GM21447 (cell line): ENCODE measurements around the gene UMOD.

Experiments
- ATAC-seq: cut with Tn5 transposase; IDR thresholded peaks from one replicate; pipeline ENCODE4 v1.9.1; 2021; ENCODE audit not compliant: unreplicated experiment

The UMOD gene

DNA sequence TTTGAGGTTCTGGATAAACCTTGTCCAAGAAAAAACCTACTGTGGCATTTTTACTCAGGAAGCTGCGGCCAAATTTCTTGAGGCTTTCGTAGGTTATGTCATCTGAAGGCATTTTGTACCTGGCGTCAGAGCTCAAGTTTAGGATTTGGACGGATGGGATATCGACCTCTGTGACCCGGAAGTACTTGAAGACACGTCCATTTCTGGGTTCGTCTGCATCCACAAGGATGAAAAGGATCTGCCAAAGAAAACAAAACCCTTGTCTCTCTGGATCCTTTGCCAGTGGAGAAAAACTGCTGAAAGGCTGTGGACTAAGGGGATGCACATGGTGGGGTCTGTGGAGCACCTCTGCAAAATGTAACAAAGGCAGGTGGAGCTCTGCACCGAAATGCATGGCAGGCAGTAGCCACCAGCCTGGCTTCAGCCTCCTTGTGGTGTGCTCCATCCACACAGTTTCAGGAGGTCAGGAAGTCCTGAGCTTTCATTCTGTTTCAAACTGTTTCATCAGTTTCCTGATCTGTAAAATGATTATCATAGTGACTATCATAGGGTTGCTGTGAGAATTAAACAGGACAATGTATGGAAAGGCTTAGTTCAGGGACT lies 17.0 kb upstream of the UMOD start:
- no peak for ATAC-seq

DNA sequence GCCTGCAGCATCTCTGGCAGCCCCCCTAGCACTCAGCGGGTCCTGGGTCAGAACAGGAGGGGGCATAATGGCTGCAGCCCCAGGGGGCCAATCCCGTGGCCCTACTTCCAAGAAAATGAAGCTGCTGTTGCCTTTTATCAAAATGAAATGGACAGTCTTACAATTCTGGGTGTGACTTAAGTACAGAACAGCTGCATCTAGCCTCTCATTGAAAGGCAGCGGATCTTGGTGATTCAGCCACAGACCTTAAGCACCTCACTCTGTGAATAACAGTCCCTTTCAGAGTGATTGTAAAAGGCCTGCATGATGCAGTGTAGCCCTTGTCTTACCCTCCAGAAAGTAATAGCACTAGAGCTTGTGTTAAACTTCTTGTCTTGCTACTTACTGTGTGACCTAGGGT lies 11.5 kb upstream of the UMOD start:
- no peak for ATAC-seq

DNA sequence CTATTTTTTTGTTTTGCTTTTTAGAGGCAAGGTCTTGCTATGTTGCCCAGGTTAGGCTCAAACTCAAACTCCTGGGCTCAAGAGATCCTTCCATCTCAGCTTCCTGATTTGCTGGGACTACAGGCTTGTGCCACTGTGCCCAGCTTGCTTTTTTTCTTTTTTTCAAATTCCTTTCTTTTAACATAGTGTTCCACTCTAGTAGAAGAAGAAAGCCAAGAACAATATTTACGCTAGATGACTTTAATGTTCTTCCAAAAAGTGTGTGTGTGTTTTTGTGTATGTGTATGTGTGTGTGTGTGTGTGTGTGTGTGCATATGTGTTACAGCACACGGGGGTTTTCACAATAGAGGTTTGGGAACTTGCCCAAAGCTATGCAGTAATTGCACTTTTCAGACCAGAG lies 10.7 kb upstream of the UMOD start:
- ATAC-seq, result no peak

DNA sequence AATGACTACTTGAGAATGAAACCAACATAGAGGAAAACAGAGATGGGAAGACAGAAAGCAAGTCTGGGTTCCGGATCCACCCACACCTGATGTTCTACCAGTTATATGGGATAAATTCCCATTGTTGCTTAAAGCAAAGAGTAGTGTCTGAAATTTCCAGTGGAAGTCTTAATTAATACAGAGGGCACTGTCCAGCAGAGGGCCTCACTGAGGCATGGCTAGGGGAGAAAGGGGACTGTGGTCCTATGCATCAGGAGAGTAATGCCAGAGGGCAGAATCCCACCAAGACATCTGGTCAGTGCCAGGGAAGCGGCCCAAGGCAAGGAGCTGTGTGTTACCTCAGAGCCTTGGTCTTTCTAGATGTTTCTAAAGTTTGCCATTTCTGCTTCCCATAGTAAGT lies 7.5 kb upstream of the UMOD start:
- ATAC-seq, result no peak

DNA sequence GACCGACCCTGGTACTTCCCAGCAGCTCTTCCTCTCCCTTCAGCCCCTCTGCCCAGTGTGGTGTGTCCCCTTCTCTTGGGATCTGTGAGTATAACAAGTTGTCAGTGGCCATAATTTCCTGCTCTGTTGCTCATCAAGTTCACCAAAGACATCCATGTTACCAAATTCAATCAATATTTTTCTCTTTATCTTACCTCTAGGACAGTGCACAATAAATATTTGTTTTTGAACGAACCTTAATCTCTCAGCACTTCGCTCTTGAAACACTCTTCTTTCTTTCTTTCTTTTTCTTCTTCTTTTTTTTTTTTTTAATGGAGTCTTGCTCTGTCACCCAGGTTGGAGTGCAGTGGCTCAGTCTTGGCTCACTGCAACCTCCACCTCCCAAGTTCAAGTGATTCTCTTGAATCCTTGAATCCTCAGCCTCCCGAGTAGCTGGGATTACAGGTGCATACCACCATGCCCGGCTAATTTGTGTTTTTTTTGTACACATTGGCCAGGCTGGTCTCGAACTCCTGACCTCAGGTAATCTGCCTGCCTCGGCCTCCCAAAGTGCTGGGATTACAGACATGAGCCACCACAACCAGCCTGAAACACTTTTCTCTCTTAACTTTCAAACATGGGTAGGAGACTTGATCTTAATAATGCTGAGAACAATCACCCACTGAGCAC lies 2.7 kb upstream of the UMOD start:
- ATAC-seq, result no peak

DNA sequence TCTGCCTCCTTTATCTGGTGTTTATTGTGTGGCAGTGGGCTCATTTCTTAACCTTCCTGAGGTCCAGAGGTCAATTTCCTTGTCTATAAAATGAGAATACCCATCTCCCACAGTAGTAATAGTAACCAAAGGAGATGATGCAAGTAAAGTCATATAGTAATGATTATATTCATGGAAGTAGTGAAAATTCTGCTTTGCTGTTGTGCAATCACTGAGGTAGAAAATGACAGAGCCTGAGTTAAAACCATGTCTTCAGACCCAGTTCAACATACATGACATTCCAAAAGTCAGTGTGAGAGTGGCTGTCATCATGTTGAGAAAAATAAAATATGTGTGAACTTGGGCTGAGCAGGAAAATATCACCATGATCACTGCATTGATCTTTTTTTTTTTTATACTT lies 864 bp upstream of the UMOD start:
- ATAC-seq, result no peak

DNA sequence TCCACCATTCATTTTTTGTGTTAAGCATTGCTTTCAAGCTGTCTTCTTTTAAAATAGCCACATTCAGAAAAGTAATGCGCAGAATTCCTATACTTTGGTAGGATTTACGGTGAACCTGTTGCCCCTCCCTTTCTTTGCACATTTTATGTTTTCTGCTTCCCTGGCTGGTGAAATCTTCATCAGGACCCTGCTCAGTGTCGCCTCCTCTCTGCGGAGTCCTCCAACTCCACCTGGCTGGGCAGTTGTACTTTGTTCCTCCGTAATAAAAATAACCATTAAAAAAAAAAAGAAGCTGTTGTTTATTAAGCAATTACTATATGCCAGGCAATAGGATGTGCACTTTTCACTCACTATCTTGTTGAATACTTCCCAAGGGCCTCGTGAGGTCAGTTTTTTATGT lies 2.9 kb downstream of the UMOD start:
- no peak for ATAC-seq

DNA sequence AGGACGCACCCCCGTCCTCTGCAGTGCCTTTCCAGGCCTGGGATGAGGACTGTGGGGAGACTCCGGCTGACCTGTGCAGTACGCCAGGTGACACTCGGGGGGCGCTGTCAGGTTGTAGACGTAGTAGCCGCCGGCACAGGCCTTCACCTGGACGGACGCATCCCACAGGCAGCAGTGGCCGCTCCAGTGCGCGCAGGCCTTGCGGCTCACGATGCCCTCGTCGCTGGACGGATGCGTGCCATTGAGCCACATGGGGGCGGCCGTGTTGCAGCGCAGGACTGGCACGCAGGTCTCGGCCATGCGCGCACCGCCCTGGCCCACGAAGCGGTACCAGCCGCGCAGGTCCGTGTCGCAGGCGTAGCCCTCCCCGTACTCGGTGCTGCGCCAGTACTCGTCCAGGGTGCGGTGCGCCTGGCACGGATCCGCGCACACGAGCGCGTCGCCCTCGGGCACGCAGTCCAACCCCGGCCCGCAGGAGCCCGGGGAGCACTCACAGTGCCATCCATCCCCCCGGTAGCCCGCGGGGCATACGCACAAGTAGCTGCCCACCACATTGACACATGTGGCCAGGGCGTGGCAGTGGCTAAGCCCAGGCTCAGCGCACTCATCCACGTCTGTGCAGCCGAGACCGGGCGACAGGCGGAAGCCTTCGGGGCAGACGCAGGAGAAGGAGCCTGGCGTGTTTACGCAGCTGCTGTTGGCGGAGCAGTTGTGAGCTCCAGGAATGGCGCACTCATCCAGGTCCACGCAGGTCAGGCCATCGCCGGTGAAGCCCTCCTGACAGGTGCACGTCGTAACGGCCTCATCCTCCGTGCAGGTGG lies 3.9 kb downstream of the UMOD start:
- ATAC-seq, result no peak

DNA sequence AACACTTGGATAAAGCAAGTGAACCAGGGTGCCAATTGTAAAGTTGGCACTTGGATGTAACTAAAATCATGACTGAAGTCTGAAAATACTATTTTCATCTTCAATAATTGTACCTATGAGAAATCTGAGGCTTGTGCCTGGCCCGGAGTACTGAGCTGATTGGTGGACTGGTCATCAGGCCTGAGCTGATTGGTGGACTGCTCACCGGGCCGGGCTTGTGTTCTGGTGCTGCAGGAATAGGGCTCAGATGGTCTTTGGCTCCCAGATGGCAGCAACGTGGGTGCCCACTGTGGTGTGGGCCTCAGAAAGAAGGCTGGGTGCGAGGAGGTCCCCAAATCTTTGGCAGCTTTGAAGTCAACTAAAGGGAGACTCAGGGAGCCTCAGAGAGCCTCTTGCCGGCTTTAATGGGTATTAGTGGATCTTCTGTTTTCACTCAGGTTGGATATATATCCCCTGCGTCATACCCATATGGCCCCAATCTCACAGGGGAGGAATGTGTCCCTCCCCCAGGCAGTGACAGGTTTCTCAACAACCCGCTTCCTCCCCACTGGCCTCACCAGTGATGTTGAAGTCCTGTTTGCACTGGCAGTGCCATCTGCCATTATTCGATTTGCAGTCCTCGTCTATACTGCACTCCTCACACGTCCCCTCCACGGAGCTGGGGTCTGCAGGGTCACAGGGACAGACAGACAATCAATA lies 4.7 kb downstream of the UMOD start:
- ATAC-seq, result no peak

DNA sequence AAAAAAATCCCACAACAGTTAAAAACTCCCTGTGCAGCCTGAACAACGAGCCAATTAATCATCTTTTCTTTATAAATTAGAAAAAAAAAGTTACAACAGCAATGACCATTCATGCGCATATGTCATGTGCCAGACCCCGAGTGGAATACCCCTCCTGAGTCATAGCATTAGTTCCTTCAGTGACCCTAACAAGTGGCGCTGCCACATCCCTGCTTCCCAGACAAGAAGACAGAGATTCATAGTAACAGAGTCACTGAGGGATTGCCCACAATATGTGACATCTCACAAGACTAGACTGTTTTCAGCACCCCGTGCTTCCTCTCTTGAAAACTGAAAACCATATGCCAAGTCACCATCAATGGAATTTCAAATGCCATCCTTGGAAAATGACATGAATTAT lies 7.9 kb downstream of the UMOD start:
- no peak for ATAC-seq

DNA sequence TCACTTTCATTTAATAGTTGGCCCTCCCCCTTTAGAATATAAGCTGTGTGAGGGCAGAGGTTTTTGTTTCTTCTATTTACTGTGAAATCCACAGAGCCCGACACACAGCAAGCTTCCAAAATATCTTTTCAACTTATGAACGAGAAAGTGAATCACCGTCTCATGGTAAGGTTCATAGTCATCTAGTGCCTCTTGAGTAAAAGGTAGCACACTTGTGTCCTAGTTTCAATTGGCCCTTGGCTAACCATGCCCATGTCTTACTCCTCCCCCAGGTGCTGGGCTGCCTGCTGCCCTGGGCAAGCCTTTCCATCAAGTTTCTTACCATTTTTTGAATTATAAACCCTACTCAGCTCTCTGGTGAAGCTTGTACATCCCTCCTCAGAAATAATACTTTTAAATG lies 12.8 kb downstream of the UMOD start:
- no peak for ATAC-seq

DNA sequence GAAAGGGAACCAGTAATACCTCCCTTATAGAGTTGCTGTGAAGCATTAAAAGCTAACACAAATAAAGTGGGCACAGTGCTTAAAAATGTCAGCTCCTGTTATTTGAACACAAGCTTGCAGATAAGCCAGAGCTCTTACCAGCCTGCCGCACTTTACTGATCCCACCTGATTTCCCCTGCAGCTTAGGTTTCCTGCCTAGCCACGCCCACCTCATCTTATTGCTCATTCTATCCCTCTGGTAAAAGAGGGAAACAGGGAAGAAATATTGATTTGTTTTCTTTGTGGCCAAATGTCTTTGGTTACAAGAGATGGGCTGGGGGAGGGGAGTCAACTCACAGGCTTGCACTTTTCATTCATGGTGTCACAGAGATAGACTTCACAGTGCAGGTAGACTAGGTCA lies 15.6 kb downstream of the UMOD start:
- ATAC-seq, result no peak

DNA sequence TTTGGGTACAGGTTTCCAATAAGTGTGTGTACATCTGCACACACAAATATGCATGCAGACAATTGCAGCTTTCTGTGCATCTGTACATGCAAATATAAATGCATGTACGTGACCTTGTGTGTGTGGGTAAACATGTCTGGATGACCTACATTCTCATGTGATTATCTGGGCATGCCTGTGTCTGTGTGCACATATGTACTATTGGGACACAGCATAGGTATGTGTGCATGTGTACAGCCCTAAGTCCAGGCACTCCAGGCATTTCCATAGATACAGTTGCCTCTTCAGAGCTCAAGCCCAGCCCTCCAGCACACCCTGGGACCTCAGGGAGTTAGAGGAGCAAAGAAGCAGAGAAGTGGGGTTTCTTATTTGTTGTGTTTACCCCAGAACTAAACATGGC lies 18.1 kb downstream of the UMOD start:
- ATAC-seq, result no peak

DNA sequence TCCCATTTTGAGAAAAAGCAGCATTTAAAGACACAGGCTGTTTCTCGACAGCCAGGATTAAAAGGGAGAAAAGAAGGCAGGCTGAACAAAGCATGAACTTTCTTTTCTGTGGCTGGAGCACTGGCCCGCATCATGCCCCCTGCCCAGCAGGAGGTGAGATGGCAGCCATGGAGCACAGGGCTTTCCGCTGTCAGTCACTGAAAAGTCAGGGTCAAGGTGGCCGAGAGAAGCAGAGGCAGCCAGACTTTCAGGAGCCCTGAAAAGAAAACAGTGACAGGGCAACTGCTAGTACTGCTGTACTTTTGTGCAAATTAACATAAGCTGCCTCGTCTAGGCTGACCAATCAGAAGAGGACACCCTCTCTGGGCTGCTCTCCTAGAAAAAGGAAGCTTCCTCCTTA lies 19.4 kb downstream of the UMOD start:
- no peak for ATAC-seq

DNA sequence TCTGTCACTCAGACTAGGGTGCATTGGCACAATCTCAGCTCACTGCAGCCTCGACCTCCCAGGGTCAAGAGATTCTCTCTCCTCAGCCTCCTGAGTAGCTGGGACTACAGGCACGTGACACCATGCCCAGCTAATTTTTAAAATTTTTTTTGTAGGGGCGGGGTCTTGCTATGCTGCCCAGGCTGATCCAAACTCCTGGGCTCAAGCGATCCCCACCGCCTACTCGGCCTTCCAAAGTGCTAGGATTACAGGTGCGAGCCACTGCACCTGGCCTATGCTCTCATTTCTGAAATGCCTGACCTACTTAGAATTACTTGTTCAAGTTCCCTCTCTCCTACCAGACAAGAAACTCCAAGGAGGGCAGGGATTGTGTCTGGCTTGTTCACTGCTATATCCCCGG lies 20.1 kb downstream of the UMOD start:
- ATAC-seq, result no peak

DNA sequence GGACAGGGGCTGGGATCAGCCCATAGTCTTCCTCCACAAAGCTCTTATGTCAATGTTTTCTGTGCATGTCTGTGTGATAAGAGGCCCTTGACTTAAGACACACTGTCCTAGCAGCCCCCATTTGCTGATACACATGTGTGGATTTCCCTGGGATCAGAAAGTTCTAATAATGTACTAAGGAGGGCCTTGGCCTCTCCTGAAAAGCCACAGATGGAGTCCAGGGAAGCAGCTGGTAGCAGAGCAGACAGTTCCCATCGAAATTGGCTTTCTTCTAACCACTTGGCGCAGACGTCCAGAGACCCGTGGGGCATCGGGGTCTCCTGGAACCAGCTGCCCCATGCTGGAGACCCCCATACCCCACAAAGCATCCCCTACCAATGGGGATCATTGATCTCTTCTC lies 20.9 kb downstream of the UMOD start:
- no peak for ATAC-seq

DNA sequence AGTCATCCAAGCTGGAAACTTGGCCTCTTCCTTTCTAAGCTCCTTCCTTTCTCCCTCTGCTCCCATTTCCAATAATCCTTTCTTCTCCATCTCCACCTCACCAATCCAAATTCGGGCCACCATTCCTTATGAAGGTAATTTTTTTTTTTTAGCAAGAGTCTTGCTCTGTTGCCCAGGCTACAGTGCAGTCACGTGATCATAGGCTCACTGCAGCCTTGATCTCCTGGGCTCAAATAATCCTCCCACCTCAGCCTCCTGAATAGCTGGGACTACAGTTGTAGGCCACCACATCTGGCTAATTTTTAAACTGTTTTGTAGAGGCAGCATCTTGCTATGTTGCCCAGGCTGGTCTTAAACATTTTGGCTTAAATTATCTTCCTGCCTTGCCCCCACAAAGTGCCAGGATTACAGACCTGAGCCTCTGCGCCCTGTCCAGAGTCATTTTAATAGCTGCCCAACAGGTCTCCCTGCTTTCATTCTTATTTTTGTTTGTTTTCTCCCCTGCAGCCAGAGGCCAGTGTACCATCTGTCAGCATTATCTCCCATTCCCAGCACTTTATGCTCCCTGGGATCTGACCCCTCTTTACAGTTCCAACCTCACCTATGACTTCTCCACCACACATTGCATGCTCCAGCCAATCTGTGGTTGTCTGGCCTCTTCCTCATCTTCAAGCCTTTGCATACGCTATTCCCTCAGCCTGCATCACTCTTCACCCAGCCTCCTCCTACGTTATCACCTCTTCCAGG lies 22.9 kb downstream of the UMOD start:
- ATAC-seq, result no peak

DNA sequence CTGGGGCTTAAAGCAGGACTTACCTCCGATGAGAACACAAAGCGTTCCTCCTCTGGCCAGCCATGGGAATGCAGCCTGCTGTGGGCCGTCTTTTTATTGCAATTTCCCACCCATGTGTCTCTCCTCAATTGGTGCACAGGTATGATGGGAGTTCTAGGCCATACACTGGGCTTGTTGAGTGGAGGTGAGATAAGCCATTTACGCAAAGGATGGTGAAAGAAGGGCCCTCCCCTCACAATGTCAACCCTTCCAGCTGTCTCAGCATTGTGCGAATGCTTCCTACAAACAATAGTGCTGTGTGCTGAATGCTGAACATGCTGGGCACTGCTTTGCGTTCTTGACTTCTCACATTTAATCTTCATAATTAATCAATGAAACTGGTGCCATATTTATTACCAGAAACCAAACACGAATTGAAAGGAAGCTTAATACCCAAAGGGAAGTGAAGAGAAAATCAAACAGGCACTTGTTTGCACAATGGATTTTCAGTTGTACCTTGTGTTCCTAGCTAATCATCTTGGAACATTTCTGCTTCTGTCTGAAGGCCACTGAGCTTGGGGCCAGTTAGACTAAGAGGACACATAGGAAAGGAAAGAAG lies 25.0 kb downstream of the UMOD start, which contains the start of gene GP2:
GP2 (minus strand) TSS at position 70 of the 598 bp plus-strand sequence. CDS start 1,082 bp downstream, outside the sequence.
- no peak for ATAC-seq

DNA sequence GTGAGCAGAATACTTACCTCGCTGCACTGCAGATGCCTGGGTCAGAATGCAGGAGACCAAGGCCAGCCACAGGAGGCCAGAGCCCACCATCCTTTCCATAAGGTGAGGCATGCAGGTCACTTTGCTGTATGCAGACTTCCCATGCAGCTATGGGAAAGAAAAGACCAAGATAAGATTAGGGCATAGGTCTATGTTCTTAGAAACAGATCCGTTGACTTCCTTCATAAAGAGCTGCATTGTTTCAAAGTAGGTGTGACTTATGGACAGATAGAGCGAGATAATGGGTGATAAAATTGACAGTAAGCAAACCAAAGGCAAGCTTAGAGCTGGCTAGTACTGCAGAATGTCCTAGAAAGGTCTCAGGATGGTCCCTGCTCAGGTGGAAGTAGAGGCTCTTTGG lies 26.2 kb downstream of the UMOD start:
- no peak for ATAC-seq

DNA sequence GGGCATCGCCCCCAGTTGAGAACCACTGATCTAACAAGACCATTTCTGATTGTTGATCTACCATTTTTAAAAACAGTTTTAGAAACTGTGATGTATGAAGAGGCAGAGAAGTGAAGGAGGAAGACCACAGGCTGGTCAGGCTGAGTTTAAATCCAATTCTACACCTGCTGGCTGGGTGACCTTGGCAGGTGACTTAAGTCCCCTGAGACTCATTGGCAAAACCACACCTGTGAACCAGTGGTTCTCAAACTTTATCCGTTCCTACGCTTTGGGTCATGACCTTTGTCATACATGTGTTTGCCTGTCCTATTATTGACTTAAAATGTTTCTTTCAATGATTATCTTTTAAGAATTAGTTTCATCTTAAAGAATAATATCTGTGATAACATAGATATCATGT lies 27.5 kb downstream of the UMOD start:
- ATAC-seq, result no peak
